ENCODE measurements around the gene SGK1.

- TF ChIP-seq TAF1 (IDR thresholded peaks at IDR 0.05; ENCODE audit: borderline replicate concordance, low read depth, low read length): no peak
- TF ChIP-seq RAD21 (IDR thresholded peaks at IDR 0.05; ENCODE audit: low read length): no peak
- TF ChIP-seq, protein P1, sequence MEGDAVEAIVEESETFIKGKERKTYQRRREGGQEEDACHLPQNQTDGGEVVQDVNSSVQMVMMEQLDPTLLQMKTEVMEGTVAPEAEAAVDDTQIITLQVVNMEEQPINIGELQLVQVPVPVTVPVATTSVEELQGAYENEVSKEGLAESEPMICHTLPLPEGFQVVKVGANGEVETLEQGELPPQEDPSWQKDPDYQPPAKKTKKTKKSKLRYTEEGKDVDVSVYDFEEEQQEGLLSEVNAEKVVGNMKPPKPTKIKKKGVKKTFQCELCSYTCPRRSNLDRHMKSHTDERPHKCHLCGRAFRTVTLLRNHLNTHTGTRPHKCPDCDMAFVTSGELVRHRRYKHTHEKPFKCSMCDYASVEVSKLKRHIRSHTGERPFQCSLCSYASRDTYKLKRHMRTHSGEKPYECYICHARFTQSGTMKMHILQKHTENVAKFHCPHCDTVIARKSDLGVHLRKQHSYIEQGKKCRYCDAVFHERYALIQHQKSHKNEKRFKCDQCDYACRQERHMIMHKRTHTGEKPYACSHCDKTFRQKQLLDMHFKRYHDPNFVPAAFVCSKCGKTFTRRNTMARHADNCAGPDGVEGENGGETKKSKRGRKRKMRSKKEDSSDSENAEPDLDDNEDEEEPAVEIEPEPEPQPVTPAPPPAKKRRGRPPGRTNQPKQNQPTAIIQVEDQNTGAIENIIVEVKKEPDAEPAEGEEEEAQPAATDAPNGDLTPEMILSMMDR (IDR thresholded peaks at IDR 0.05): no peak
- TF ChIP-seq YY1 (IDR thresholded peaks at IDR 0.05; ENCODE audit: low read depth): no peak
- TF ChIP-seq POLR2AphosphoS5 (IDR thresholded peaks at IDR 0.05; ENCODE audit: low read depth, low read length): no peak
- no peak for TF ChIP-seq CHD2 (IDR thresholded peaks at IDR 0.05; ENCODE audit: low read length, partially characterized antibody)
- no peak for TF ChIP-seq RFX5 (IDR thresholded peaks at IDR 0.05; ENCODE audit: low read length)
- TF ChIP-seq GATA2 (CRISPR knock-in tag; IDR thresholded peaks at IDR 0.05): no peak
- TF ChIP-seq, protein P2, sequence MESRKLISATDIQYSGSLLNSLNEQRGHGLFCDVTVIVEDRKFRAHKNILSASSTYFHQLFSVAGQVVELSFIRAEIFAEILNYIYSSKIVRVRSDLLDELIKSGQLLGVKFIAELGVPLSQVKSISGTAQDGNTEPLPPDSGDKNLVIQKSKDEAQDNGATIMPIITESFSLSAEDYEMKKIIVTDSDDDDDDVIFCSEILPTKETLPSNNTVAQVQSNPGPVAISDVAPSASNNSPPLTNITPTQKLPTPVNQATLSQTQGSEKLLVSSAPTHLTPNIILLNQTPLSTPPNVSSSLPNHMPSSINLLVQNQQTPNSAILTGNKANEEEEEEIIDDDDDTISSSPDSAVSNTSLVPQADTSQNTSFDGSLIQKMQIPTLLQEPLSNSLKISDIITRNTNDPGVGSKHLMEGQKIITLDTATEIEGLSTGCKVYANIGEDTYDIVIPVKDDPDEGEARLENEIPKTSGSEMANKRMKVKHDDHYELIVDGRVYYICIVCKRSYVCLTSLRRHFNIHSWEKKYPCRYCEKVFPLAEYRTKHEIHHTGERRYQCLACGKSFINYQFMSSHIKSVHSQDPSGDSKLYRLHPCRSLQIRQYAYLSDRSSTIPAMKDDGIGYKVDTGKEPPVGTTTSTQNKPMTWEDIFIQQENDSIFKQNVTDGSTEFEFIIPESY (IDR thresholded peaks at IDR 0.05; ENCODE audit: borderline replicate concordance, low read depth): no peak
- no peak for TF ChIP-seq FOXM1 (IDR thresholded peaks at IDR 0.05; ENCODE audit: low read depth)
- TF ChIP-seq SMC3 (IDR thresholded peaks at IDR 0.05; ENCODE audit: low read depth, low read length): no peak
- no peak for TF ChIP-seq GABPA (IDR thresholded peaks at IDR 0.05; ENCODE audit: low read depth)
Measured at GRCh38 chr6:134145786-134146185, 172.1 kb downstream of the SGK1 start.

Data from SK-N-SH (cell line).